ENCODE results near the gene G0S2. TPM values are rescaled to one million over a fixed set of nuclear protein-coding genes. Genes with fewer than 3 reads are reported as not detected.

The G0S2 gene
- total and polyA plus RNA-seq, 2 experiments from 2014 or later = 3.2 to 8.2 TPM

DNA sequence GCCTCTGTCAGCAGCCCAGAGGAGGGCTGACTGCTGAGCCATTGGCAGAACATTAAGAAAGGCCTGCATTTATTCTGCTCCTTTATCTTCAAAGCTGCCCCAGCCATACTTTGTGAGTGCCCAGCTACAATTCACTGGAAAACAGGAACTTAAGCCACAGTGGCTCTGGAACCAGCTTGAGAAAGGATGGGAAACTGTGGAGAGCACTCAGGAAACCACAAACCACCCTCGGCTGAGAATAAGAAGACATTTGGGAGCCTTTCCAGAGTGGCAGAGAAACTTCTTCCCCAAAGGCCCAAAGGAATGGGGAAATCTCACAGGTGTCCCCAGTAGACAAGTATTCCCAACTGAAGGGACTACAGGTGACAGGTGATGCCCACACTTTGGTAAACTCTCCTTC, 24.8 kb upstream of the G0S2 start:
- TF ChIP-seq STAT1 (IDR thresholded peaks at IDR 0.05; ENCODE audit: unreplicated experiment) (no peak), ZNF331 (CRISPR knock-in tag; IDR thresholded peaks at IDR 0.05; ENCODE audit: low read depth) (no peak), EZH2phosphoT487 (IDR thresholded peaks at IDR 0.05; ENCODE audit: unreplicated experiment) (no peak), NANOG (IDR thresholded peaks at IDR 0.05; ENCODE audit: borderline replicate concordance) (no peak), CREB1 (CRISPR knock-in tag; IDR thresholded peaks at IDR 0.05; ENCODE audit: low read depth) (no peak), EZH2 (IDR thresholded peaks at IDR 0.05; ENCODE audit: low read depth, unreplicated experiment) (no peak), JUNB (IDR thresholded peaks at IDR 0.05; ENCODE audit: unreplicated experiment) (no peak), POLR2AphosphoS5 (IDR thresholded peaks at IDR 0.05; ENCODE audit: low read depth) (no peak), ZNF114 (CRISPR knock-in tag; IDR thresholded peaks at IDR 0.05) (no peak)
- TF ChIP-seq, protein P1, sequence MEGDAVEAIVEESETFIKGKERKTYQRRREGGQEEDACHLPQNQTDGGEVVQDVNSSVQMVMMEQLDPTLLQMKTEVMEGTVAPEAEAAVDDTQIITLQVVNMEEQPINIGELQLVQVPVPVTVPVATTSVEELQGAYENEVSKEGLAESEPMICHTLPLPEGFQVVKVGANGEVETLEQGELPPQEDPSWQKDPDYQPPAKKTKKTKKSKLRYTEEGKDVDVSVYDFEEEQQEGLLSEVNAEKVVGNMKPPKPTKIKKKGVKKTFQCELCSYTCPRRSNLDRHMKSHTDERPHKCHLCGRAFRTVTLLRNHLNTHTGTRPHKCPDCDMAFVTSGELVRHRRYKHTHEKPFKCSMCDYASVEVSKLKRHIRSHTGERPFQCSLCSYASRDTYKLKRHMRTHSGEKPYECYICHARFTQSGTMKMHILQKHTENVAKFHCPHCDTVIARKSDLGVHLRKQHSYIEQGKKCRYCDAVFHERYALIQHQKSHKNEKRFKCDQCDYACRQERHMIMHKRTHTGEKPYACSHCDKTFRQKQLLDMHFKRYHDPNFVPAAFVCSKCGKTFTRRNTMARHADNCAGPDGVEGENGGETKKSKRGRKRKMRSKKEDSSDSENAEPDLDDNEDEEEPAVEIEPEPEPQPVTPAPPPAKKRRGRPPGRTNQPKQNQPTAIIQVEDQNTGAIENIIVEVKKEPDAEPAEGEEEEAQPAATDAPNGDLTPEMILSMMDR (conservative IDR thresholded peaks at IDR 0.05; ENCODE audit: low read depth in 2 of 2) = no peak
- TF ChIP-seq, protein P2, sequence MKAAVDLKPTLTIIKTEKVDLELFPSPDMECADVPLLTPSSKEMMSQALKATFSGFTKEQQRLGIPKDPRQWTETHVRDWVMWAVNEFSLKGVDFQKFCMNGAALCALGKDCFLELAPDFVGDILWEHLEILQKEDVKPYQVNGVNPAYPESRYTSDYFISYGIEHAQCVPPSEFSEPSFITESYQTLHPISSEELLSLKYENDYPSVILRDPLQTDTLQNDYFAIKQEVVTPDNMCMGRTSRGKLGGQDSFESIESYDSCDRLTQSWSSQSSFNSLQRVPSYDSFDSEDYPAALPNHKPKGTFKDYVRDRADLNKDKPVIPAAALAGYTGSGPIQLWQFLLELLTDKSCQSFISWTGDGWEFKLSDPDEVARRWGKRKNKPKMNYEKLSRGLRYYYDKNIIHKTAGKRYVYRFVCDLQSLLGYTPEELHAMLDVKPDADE (IDR thresholded peaks at IDR 0.05) = no peak
- TF ChIP-seq, protein P3, sequence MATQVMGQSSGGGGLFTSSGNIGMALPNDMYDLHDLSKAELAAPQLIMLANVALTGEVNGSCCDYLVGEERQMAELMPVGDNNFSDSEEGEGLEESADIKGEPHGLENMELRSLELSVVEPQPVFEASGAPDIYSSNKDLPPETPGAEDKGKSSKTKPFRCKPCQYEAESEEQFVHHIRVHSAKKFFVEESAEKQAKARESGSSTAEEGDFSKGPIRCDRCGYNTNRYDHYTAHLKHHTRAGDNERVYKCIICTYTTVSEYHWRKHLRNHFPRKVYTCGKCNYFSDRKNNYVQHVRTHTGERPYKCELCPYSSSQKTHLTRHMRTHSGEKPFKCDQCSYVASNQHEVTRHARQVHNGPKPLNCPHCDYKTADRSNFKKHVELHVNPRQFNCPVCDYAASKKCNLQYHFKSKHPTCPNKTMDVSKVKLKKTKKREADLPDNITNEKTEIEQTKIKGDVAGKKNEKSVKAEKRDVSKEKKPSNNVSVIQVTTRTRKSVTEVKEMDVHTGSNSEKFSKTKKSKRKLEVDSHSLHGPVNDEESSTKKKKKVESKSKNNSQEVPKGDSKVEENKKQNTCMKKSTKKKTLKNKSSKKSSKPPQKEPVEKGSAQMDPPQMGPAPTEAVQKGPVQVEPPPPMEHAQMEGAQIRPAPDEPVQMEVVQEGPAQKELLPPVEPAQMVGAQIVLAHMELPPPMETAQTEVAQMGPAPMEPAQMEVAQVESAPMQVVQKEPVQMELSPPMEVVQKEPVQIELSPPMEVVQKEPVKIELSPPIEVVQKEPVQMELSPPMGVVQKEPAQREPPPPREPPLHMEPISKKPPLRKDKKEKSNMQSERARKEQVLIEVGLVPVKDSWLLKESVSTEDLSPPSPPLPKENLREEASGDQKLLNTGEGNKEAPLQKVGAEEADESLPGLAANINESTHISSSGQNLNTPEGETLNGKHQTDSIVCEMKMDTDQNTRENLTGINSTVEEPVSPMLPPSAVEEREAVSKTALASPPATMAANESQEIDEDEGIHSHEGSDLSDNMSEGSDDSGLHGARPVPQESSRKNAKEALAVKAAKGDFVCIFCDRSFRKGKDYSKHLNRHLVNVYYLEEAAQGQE (IDR thresholded peaks at IDR 0.05; ENCODE audit: unreplicated experiment) = no peak
- TF ChIP-seq, protein P4, sequence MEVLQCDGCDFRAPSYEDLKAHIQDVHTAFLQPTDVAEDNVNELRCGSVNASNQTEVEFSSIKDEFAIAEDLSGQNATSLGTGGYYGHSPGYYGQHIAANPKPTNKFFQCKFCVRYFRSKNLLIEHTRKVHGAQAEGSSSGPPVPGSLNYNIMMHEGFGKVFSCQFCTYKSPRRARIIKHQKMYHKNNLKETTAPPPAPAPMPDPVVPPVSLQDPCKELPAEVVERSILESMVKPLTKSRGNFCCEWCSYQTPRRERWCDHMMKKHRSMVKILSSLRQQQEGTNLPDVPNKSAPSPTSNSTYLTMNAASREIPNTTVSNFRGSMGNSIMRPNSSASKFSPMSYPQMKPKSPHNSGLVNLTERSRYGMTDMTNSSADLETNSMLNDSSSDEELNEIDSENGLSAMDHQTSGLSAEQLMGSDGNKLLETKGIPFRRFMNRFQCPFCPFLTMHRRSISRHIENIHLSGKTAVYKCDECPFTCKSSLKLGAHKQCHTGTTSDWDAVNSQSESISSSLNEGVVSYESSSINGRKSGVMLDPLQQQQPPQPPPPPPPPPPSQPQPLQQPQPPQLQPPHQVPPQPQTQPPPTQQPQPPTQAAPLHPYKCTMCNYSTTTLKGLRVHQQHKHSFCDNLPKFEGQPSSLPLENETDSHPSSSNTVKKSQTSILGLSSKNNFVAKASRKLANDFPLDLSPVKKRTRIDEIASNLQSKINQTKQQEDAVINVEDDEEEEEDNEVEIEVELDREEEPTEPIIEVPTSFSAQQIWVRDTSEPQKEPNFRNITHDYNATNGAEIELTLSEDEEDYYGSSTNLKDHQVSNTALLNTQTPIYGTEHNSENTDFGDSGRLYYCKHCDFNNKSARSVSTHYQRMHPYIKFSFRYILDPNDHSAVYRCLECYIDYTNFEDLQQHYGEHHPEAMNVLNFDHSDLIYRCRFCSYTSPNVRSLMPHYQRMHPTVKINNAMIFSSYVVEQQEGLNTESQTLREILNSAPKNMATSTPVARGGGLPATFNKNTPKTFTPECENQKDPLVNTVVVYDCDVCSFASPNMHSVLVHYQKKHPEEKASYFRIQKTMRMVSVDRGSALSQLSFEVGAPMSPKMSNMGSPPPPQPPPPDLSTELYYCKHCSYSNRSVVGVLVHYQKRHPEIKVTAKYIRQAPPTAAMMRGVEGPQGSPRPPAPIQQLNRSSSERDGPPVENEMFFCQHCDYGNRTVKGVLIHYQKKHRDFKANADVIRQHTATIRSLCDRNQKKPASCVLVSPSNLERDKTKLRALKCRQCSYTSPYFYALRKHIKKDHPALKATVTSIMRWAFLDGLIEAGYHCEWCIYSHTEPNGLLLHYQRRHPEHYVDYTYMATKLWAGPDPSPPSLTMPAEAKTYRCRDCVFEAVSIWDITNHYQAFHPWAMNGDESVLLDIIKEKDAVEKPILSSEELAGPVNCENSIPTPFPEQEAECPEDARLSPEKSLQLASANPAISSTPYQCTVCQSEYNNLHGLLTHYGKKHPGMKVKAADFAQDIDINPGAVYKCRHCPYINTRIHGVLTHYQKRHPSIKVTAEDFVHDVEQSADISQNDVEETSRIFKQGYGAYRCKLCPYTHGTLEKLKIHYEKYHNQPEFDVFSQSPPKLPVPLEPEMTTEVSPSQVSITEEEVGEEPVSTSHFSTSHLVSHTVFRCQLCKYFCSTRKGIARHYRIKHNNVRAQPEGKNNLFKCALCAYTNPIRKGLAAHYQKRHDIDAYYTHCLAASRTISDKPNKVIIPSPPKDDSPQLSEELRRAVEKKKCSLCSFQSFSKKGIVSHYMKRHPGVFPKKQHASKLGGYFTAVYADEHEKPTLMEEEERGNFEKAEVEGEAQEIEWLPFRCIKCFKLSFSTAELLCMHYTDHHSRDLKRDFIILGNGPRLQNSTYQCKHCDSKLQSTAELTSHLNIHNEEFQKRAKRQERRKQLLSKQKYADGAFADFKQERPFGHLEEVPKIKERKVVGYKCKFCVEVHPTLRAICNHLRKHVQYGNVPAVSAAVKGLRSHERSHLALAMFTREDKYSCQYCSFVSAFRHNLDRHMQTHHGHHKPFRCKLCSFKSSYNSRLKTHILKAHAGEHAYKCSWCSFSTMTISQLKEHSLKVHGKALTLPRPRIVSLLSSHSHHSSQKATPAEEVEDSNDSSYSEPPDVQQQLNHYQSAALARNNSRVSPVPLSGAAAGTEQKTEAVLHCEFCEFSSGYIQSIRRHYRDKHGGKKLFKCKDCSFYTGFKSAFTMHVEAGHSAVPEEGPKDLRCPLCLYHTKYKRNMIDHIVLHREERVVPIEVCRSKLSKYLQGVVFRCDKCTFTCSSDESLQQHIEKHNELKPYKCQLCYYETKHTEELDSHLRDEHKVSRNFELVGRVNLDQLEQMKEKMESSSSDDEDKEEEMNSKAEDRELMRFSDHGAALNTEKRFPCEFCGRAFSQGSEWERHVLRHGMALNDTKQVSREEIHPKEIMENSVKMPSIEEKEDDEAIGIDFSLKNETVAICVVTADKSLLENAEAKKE (CRISPR knock-in tag; IDR thresholded peaks at IDR 0.05) = no peak
- peaks cover 7% of the 10 kb centered on the region for H3K4me1 ChIP-seq (ENCODE audit: insufficient read depth)

More for the DNA sequence above, 24.8 kb upstream of the G0S2 start:
- ATAC-seq (no peak), DNase-seq (ENCODE audit: low spot score) (no peak)
- H3K27ac ChIP-seq (ENCODE audit: low read depth) = no peak overlapping the region
- no peaks in the 10 kb centered on the region for H3K36me3 Mint-ChIP-seq (ENCODE audit: low read depth)
- H3K4me3 ChIP-seq = no peak overlapping the region
- peaks cover 12% of the 10 kb centered on the region for H3K27me3 Mint-ChIP-seq (ENCODE audit: insufficient read depth, low read depth, poor library complexity)
- no peaks in the 10 kb centered on the region for H3K27me3 ChIP-seq (ENCODE audit: insufficient read depth)
- no peaks in the 10 kb centered on the region for H3K79me2 ChIP-seq (replicated peaks; ENCODE audit: insufficient read depth)
- H3K9me3 Mint-ChIP-seq = no peaks in the 10 kb centered on the region; the same call in 2 of the 3 replicates
- no peak overlapping the region for H2AFZ ChIP-seq
- no peaks in the 10 kb centered on the region for H3K9me2 ChIP-seq (ENCODE audit: insufficient read depth)
- H3K4me2 ChIP-seq = no peak overlapping the region
- no peaks in the 10 kb centered on the region for H3K36me3 ChIP-seq (ENCODE audit: insufficient read depth)
- H3K4me1 Mint-ChIP-seq = peaks cover 23% of the 10 kb centered on the region
- no peak overlapping the region for H3K4me3 Mint-ChIP-seq
- H4K20me1 ChIP-seq (replicated peaks; ENCODE audit: insufficient read depth) = no peaks in the 10 kb centered on the region
- no peak overlapping the region for H3K27ac Mint-ChIP-seq
- H3F3A ChIP-seq (replicated peaks; ENCODE audit: low read depth) = no peaks in the 10 kb centered on the region
